OCI-LY7 (cell line): ENCODE data around the gene TXNDC11. TPM values are rescaled to one million over a fixed set of nuclear protein-coding genes. Genes with fewer than 3 reads are reported as not detected.

ENCODE experiments used
- BruUV-seq: library from RNA; stranded (reverse); fragments of 400-500 nt; replicated peaks from 2 replicates; lab custom pipeline; 2021; lab: Mats Ljungman, UMichigan
- CTCF ChIA-PET: fragments of 300-600 bp; sonication (Branson Sonifier 250); formaldehyde crosslinking; loops from one replicate; lab custom pipeline; 2022; ENCODE audit warnings: antibody characterized with exemption; ENCODE audit not compliant: unreplicated experiment; lab: Charles Lee
- POLR2A ChIA-PET: fragments of 300-600 bp; sonication (Branson Sonifier 250); formaldehyde crosslinking; loops from one replicate; lab custom pipeline; 2022; ENCODE audit warnings: antibody characterized with exemption; lab: Charles Lee
- DNase-seq: peaks from one replicate; pipeline ENCODE4 v3.0.0-alpha.2; 2015; ENCODE audit warnings: low spot score
- H2AFZ ChIP-seq: fragments of 200-600 bp; sonication (generic), shearing (Covaris generic); 2 replicates; pipeline ENCODE4 v1.6.1; 2014; ENCODE audit warnings: mild to moderate bottlenecking, antibody characterized with exemption, low read length, moderate library complexity
- H3K27ac ChIP-seq: fragments of 200-600 bp; sonication (generic); 2 replicates; pipeline ENCODE4 v1.5.1; 2014; ENCODE audit warnings: mixed run types, low read depth, mild to moderate bottlenecking, moderate library complexity, low read length, inconsistent platforms; ENCODE audit not compliant: poor library complexity, severe bottlenecking
- H3K36me3 ChIP-seq: fragments of 200-600 bp; sonication (generic); 2 replicates; pipeline ENCODE4 v1.6.1; 2014; ENCODE audit warnings: mild to moderate bottlenecking, antibody characterized with exemption, low read length, moderate library complexity, mixed read lengths; ENCODE audit not compliant: insufficient read depth
- H3K4me1 ChIP-seq: fragments of 200-600 bp; sonication (generic); 2 replicates; pipeline ENCODE4 v1.5.1; 2014; ENCODE audit warnings: mild to moderate bottlenecking, low read length; ENCODE audit not compliant: insufficient read depth, poor library complexity, severe bottlenecking
- H3K4me2 ChIP-seq: fragments of 200-600 bp; sonication (generic); 2 replicates; pipeline ENCODE4 v1.6.1; 2014; ENCODE audit warnings: mild to moderate bottlenecking, low read length
- H3K4me3 ChIP-seq: fragments of 200-600 bp; sonication (generic); 2 replicates; pipeline ENCODE4 v1.5.1; 2014; ENCODE audit warnings: mild to moderate bottlenecking, low read depth, low read length; ENCODE audit not compliant: poor library complexity, severe bottlenecking
- H3K79me2 ChIP-seq: fragments of 200-600 bp; sonication (generic); 2 replicates; pipeline ENCODE4 v1.6.1; 2016; ENCODE audit warnings: low read depth, mild to moderate bottlenecking, low read length, moderate library complexity, mixed read lengths; ENCODE audit not compliant: insufficient read depth
- H3K9me2 ChIP-seq: fragments of 200-600 bp; sonication (generic); 2 replicates; pipeline ENCODE4 v1.6.1; 2016; ENCODE audit warnings: mild to moderate bottlenecking, low read length, mixed read lengths; ENCODE audit not compliant: insufficient read depth
- H3K9me3 ChIP-seq: fragments of 200-600 bp; sonication (generic); 2 replicates; pipeline ENCODE4 v1.6.1; 2014; ENCODE audit warnings: mild to moderate bottlenecking, mixed run types, low read length, mixed read lengths
- H4K20me1 ChIP-seq: fragments of 200-600 bp; sonication (generic); 2 replicates; pipeline ENCODE4 v1.6.1; 2014; ENCODE audit warnings: mild to moderate bottlenecking, antibody characterized with exemption, low read length, moderate library complexity, mixed read lengths; ENCODE audit not compliant: insufficient read depth
- CTCF ChIP-seq: fragments of 200-600 bp; sonication (generic); conservative IDR thresholded peaks from 2 replicates; pipeline ENCODE4 v1.5.1; 2014; ENCODE audit warnings: mild to moderate bottlenecking, antibody characterized with exemption, low read length, moderate library complexity, mixed read lengths
- EZH2phosphoT487 ChIP-seq: fragments of 200-600 bp; sonication (generic); IDR thresholded peaks from 2 replicates; pipeline ENCODE4 v1.6.1; 2018; ENCODE audit warnings: low read depth, borderline replicate concordance, mild to moderate bottlenecking, mixed run types, antibody characterized with exemption, low read length, moderate library complexity, mixed read lengths
- intact Hi-C: fragments of 100-400 bp; cut with micrococcal nuclease; formaldehyde crosslinking; loops from one replicate; pipeline ENCODE4 v1.10.0; 2022; ENCODE audit not compliant: unreplicated experiment
- total RNA-seq, 2 experiments: library from RNA; depleted of rRNA in 1 of 2; stranded (reverse); fragments of >200 nt in 1 of 2; shearing (Covaris generic) in 1 of 2; gene quantifications; 2 replicates each; pipeline ENCODE4 v1.2.3, GENCODE V29; 2014 to 2022

The TXNDC11 gene
- total RNA-seq, 2 experiments from 2014 or later, result 88.6 to 96.0 TPM

DNA sequence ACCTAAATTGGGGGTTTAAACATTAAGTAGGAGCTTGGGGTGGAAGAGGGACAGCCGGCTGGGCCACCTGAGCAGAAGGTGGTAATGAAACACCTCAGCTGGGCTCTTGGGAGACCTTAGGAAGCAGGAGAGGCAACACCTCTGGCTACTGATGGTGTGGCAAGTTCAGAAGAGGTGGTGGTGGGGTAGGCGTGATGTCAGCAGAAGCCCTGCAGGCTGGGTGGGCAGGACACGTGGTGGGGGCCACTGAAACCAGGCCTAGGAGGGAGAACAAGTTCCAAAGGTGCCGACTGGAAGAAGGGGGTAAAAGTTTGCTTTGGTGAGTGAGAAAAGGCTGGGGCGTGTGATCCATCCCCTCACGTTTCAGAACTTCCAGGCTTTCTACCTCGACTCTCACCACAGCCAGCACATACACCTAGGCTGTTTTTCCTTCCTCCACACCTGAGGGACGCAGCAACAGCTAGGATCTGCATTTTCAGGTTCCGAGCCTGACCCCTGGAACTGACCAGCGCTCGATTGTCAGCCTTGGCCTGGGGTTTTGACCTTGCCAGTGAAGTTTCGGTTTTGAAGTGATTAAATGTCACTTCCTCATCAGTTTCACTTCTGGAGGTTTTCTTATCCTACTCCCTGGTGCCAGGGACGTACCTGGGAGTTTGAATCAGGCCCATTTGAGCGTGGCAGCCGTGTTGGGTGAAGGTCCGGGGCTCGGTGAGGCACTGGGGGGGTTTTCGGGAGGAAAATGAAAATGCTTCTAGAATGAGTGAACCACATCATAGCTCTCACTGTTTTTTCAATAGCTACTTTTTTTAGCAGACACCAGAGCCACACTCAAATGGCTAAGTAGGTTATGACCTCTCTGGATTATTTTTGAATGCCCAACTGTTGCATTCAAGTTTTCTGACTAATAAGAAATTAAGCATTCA, 64.4 kb downstream of the TXNDC11 start:
- POLR2A ChIA-PET, result interaction anchor here (0.5 to 1.6 kb wide), 9 partner anchors 8 to 144 kb away, joined by 3 to 4 read pairs (median 3); no protein-coding TSS in a partner anchor
- peaks cover 33% of the 10 kb centered on the region for H3K79me2 ChIP-seq
- H3K4me3 ChIP-seq, result peak overlapping the region; percentile 42

DNA sequence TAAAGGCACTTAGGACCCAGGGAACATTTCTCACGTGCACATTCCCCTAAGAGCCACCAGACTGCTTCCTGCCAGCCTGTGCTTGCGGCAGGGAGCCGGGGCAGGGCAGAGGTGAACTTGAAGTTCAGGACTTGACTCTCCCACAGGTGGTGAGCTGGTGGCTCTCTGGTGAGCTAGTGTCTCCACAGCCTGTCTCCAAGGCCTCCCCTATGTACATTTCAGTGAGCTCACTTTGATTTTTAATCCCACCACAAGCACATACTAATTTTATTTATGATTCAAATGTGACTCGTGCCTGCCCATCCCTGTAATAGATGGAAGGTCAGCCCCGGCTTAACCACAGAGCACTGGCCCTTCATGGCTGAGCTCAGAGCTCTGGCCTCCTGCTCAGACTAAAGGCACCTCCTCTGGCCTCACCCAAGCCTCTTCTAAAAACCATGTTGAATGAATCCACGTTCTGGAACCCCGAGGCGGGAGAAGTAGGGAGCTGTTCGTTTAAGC, 65.2 kb downstream of the TXNDC11 start:
- CTCF ChIA-PET, result interaction anchor here (0.6 kb wide), 1 partner anchor 41 kb away, joined by 3 read pairs; no protein-coding TSS in a partner anchor
- peak; percentile 66 for DNase-seq
- intact Hi-C loops, result loop anchor here (1.0 kb wide), 1 partner anchor 281 kb away; no protein-coding TSS in a partner anchor

More for the DNA sequence above, 64.4 kb downstream of the TXNDC11 start:
- DNase-seq, result no peak
- Histone ChIP-seq H3K9me3 (no peaks in the 10 kb centered on the region), H3K27ac (peak overlapping the region; percentile 98), H3K4me1 (peaks cover 99% of the 10 kb centered on the region), H4K20me1 (no peaks in the 10 kb centered on the region), H3K36me3 (peaks cover 56% of the 10 kb centered on the region), H3K4me2 (peak overlapping the region; percentile 80), H2AFZ (no peak overlapping the region), H3K9me2 (no peaks in the 10 kb centered on the region)
- TF ChIP-seq CTCF (no peak), EZH2phosphoT487 (no peak)
- BruUV-seq, result no TSS peak
- intact Hi-C loops, result loop anchor here (1.0 kb wide), 1 partner anchor 282 kb away; no protein-coding TSS in a partner anchor
- CTCF ChIA-PET, result interaction anchor here (0.6 kb wide), 1 partner anchor 40 kb away, joined by 3 read pairs; no protein-coding TSS in a partner anchor

More for the DNA sequence above, 65.2 kb downstream of the TXNDC11 start:
- POLR2A ChIA-PET, result interaction anchor here (0.5 to 1.6 kb wide), 7 partner anchors 9 to 66 kb away, joined by 3 to 7 read pairs (median 3); no protein-coding TSS in a partner anchor
- no TSS peak for BruUV-seq
- no peaks in the 10 kb centered on the region for H3K9me2 ChIP-seq
- no peaks in the 10 kb centered on the region for H3K9me3 ChIP-seq
- TF ChIP-seq EZH2phosphoT487 (no peak), CTCF (no peak)
- peaks cover 40% of the 10 kb centered on the region for H3K79me2 ChIP-seq
- peak overlapping the region; percentile 42 for H3K4me3 ChIP-seq
- no peaks in the 10 kb centered on the region for H4K20me1 ChIP-seq
- H3K4me1 ChIP-seq, result peaks cover 99% of the 10 kb centered on the region
- peak overlapping the region; percentile 98 for H3K27ac ChIP-seq
- H2AFZ ChIP-seq, result no peak overlapping the region
- peak overlapping the region; percentile 80 for H3K4me2 ChIP-seq
- H3K36me3 ChIP-seq, result peaks cover 54% of the 10 kb centered on the region
